ENCODE data around the gene BUB3.

Gene BUB3

DNA sequence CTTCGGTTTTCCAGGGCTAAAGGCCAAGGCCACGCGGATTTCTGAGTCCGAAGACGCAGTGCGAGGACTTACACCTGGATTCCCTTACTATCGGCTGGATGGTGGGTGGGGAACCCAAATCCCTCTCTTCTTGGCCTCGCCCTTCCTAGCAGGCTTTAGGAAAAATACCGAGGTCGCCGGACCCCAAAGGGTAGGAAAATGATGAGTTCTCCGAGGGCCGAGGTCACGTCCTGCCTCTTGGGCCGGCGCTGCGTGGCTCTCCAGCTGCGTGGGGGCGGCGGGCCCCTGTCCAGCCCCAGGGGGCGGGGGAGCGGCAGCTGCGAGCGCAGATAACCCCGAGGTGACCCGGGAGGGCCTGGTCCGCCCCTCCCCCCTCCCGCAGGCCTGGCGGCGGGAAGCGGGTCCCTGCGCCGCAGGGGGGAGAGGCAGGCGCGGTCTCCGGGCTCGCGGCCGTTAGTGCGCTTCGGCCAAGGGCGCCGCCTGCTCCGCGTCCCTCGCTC is 19.2 kb upstream of the BUB3 start:
- Histone ChIP-seq H3K27me3 (ENCODE audit: control insufficient read depth, insufficient read depth, low read length) (peaks cover 99% of the 10 kb centered on the region), H3K4me1 (ENCODE audit: control insufficient read depth, insufficient read depth, low read length) (peaks cover 30% of the 10 kb centered on the region), H3K36me3 (ENCODE audit: insufficient read depth, low read length) (no peaks in the 10 kb centered on the region), H3K9ac (ENCODE audit: low read depth, low read length) (no peak overlapping the region), H3K9me3 (replicated peaks; ENCODE audit: low read length) (no peaks in the 10 kb centered on the region), H3K4me3 (ENCODE audit: low read length) (peak overlapping the region; percentile 61), H3K4me2 (ENCODE audit: low read length) (peak overlapping the region; percentile 76)

DNA sequence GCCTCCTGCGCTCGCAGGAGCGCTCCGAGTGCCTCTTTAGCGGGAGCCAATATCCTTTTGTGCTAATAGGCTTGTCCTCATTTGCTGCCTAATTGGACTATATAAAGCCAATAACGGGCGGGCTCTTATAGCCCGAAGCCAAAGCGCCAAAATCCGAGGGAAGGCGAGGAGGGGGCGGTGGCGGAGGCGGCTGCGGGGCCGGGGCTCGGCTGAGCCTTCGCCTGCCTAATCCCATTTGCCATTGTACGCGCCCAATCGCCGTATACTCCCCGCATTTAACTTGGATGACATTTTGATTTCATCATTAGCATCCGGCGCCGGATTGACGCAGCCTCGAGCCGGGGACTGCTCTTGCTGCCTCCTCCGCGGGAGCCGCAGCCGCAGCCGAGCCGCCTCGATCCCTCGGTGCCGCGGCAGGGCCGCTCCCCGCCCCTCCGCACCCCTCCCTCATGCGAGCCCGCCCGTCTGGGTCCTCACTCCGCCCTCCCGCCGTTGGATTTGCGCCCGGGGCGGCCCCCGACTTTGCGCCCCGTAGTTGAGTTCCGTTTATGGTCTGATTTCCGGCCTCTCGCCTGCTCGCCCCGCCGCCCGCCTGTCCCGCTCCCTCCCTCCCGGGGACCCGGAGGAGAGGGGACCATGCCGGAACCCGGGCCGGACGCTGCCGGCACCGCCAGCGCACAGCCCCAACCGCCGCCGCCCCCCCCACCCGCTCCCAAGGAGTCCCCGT is 18.6 kb upstream of the BUB3 start, which contains the start of gene HMX3:
TSS of gene HMX3 (plus strand) at position 556 of the 727 bp plus-strand sequence. CDS start at position 637, 81 bp downstream.
- peak within 1 kb of the TSS; percentile 61 for H3K4me3 ChIP-seq (ENCODE audit: low read length)
- H3K9me3 ChIP-seq (replicated peaks; ENCODE audit: low read length): no peaks in the 10 kb centered on the region
- H3K4me1 ChIP-seq (ENCODE audit: control insufficient read depth, insufficient read depth, low read length): peaks cover 30% of the 10 kb centered on the region
- no peak within 1 kb of the TSS for H3K9ac ChIP-seq (ENCODE audit: low read depth, low read length)
- no peaks in the 10 kb centered on the region for H3K36me3 ChIP-seq (ENCODE audit: insufficient read depth, low read length)
- H3K4me2 ChIP-seq (ENCODE audit: low read length): peak within 1 kb of the TSS; percentile 76
- peaks cover 99% of the 10 kb centered on the region for H3K27me3 ChIP-seq (ENCODE audit: control insufficient read depth, insufficient read depth, low read length)

DNA sequence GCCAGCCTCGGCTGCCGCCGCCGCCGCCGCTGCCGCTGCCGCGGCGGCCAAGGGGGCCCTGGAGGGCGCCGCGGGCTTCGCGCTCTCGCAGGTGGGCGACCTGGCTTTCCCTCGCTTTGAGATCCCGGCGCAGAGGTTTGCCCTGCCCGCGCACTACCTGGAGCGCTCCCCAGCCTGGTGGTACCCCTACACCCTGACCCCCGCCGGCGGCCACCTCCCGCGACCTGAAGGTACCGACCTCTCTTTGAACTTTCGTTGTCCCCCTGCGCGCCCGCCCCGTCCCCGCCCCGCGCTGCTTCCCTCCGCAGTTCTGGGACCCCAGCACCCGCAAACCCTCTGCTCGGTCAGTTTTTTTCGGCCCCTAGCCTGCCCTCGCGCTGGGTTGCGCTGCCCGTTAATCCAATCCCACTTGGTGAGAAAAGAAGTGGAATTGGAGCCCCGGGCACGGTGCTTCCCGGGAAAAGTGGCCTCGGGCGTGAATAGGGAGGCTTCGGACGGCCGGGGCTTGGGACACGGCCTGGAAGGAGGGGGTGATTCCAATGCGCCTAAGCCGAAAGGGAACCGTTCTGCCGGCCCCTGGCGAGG is 17.9 kb upstream of the BUB3 start:
- Histone ChIP-seq H3K4me1 (ENCODE audit: control insufficient read depth, insufficient read depth, low read length) (peaks cover 30% of the 10 kb centered on the region), H3K4me3 (ENCODE audit: low read length) (no peak overlapping the region), H3K36me3 (ENCODE audit: insufficient read depth, low read length) (no peaks in the 10 kb centered on the region)

DNA sequence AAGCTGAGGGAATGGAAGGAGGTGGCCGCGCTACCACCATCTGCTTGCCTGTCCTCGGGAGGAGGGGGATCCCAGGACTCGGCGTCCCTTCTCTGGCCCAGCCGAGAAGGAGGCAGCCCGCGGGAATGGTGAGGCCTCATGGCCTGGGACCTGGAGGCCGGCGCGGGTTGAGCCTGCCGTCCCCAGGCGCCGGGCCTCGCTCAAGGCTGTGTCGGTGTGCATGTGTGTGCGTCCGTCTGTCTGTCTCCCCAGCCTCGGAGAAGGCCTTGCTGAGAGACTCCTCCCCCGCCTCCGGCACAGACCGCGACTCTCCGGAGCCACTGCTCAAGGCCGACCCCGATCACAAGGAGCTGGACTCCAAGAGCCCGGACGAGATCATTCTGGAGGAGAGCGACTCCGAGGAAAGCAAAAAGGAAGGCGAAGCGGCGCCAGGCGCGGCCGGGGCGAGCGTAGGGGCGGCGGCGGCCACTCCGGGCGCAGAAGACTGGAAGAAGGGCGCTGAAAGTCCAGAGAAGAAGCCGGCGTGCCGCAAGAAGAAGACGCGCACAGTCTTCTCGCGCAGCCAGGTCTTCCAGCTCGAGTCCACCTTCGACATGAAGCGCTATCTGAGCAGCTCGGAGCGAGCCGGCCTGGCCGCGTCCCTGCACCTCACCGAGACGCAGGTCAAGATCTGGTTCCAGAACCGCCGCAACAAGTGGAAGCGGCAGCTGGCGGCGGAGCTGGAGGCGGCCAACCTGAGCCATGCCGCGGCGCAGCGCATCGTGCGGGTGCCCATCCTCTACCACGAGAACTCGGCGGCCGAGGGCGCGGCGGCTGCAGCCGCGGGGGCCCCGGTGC is 17.2 kb upstream of the BUB3 start:
- Histone ChIP-seq H3K9ac (ENCODE audit: low read depth, low read length) (no peak overlapping the region), H3K9me3 (replicated peaks; ENCODE audit: low read length) (no peaks in the 10 kb centered on the region), H3K27me3 (ENCODE audit: control insufficient read depth, insufficient read depth, low read length) (peaks cover 99% of the 10 kb centered on the region), H3K4me3 (ENCODE audit: low read length) (peak overlapping the region; percentile 42), H3K36me3 (ENCODE audit: insufficient read depth, low read length) (no peaks in the 10 kb centered on the region), H3K4me2 (ENCODE audit: low read length) (peak overlapping the region; percentile 73), H3K4me1 (ENCODE audit: control insufficient read depth, insufficient read depth, low read length) (peaks cover 30% of the 10 kb centered on the region)

More for the DNA sequence above, 17.9 kb upstream of the BUB3 start:
- Histone ChIP-seq H3K9ac (ENCODE audit: low read depth, low read length) (no peak overlapping the region), H3K4me2 (ENCODE audit: low read length) (peak overlapping the region; percentile 76), H3K9me3 (replicated peaks; ENCODE audit: low read length) (no peaks in the 10 kb centered on the region), H3K27me3 (ENCODE audit: control insufficient read depth, insufficient read depth, low read length) (peaks cover 99% of the 10 kb centered on the region)

DNA sequence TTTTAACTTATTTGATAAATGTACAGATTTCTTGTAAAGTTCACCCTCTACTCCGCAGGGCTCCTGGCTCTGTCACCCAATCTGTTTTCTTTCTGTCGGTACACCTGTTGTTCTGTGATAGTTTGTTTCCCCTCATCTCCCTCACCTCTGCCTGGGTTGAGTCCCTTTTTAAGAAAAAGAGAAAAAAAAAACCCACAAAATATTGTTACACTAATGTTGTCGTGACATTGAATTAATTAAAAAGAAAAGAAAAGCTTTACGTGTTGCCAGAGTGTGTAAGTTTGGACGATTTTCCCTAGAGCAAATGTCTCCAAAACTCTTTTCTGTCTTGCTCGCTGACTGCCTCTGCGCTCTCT is 15.1 kb upstream of the BUB3 start:
- H3K4me1 ChIP-seq (ENCODE audit: control insufficient read depth, insufficient read depth, low read length): peaks cover 26% of the 10 kb centered on the region
- H3K4me3 ChIP-seq (ENCODE audit: low read length): no peak overlapping the region
- no peaks in the 10 kb centered on the region for H3K9me3 ChIP-seq (replicated peaks; ENCODE audit: low read length)
- no peak overlapping the region for H3K9ac ChIP-seq (ENCODE audit: low read depth, low read length)
- no peak overlapping the region for H3K4me2 ChIP-seq (ENCODE audit: low read length)
- H3K36me3 ChIP-seq (ENCODE audit: insufficient read depth, low read length): no peaks in the 10 kb centered on the region
- peaks cover 99% of the 10 kb centered on the region for H3K27me3 ChIP-seq (ENCODE audit: control insufficient read depth, insufficient read depth, low read length)

DNA sequence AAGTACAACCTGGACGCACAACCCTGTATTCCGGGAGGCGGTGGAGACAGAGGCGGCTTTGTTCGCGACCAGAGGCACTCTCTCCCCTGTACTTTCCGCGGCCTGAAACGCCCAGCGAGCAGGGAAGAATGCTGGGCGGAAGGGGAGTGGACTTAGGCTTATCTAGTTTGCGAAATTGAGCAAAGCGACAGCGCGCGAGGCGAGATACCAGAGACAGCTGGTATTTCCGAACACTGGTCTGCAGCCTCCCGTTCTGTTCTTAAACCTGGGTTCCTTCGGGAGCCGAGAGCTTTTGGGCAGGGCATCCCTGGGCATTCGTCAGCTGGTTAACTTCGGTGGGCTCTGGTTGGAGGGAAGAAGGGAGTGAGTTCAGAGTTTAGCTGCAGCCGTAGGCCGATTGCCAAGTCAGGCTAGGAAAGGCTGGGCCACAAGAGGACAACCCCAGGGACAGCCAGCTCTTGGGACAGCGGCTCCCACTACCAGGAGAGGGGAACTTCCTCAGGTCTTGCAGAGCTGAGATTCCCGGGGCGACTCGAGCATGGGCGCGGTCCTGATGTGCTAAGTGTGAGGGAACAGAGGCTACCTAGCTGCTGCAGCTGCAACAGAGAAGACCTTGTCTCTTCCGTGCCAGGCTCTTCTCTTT is 14.6 kb upstream of the BUB3 start:
- Histone ChIP-seq H3K4me1 (ENCODE audit: control insufficient read depth, insufficient read depth, low read length) (peaks cover 25% of the 10 kb centered on the region), H3K9me3 (replicated peaks; ENCODE audit: low read length) (no peaks in the 10 kb centered on the region), H3K4me3 (ENCODE audit: low read length) (no peak overlapping the region), H3K27me3 (ENCODE audit: control insufficient read depth, insufficient read depth, low read length) (peaks cover 99% of the 10 kb centered on the region), H3K36me3 (ENCODE audit: insufficient read depth, low read length) (no peaks in the 10 kb centered on the region), H3K4me2 (ENCODE audit: low read length) (no peak overlapping the region), H3K9ac (ENCODE audit: low read depth, low read length) (no peak overlapping the region)

DNA sequence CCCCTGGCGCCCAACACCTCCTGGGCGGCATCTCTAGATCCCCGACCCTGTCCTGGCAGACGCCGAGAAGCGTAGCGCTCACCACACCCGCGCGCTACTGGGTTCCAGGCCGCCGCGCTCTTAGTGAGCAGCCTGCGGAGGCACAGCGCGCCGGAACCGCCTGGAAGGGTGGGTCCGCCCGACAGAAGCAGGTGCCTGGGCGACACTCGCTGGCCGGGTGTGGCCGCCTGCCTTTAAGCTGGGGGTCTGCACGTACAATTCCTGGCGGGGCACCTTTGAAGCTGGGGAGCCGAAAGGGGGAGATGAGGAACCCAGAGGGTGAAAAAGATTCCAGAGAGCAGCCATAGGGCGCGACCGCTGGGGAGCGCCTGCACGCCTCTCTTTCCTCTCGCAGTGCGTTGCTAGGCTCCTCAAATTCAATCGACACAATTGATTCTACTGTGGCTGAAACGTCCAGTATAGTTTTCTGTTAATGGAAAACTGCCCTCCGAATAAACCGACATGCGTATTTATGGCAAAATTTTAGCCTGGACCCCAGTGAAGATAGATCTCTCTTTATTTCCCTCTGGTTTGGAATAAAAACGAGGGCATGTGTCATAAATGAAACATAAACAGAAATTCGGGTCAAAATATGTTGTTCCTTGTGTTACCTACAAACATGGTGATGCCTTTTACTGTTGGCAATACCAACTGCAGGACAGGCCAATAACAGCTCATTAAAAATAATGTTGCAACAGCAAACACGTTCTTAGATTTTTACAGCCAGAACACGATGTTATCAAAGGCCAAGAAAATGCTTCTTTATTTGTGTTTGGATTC is 13.8 kb upstream of the BUB3 start:
- no peaks in the 10 kb centered on the region for H3K9me3 ChIP-seq (replicated peaks; ENCODE audit: low read length)
- H3K4me2 ChIP-seq (ENCODE audit: low read length): no peak overlapping the region
- H3K4me3 ChIP-seq (ENCODE audit: low read length): no peak overlapping the region
- peaks cover 18% of the 10 kb centered on the region for H3K4me1 ChIP-seq (ENCODE audit: control insufficient read depth, insufficient read depth, low read length)
- H3K9ac ChIP-seq (ENCODE audit: low read depth, low read length): no peak overlapping the region
- peaks cover 99% of the 10 kb centered on the region for H3K27me3 ChIP-seq (ENCODE audit: control insufficient read depth, insufficient read depth, low read length)
- no peaks in the 10 kb centered on the region for H3K36me3 ChIP-seq (ENCODE audit: insufficient read depth, low read length)

DNA sequence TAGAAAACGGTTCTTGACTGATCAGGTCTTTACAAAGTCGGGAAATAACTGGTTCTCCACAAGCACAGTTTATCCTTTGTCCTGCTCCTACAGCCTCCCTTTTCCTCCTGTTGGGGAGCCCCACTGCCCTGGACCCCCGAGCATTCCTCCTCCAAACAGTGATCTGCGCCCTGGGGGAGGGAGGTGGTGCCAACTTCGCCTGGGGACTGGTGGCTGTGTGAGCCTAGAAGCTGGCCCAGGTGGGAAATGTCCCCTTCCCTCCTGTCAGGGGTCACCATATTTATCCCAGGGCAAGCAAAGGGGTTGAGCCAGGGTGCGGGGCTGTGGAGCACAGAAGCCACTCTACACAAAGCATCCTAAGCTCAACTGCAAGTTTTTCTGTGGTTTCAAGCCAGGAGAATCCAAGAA is 13.2 kb upstream of the BUB3 start:
- H3K27me3 ChIP-seq (ENCODE audit: control insufficient read depth, insufficient read depth, low read length): peaks cover 100% of the 10 kb centered on the region
- H3K9ac ChIP-seq (ENCODE audit: low read depth, low read length): no peak overlapping the region
- H3K4me2 ChIP-seq (ENCODE audit: low read length): no peak overlapping the region
- H3K4me3 ChIP-seq (ENCODE audit: low read length): no peak overlapping the region
- no peaks in the 10 kb centered on the region for H3K9me3 ChIP-seq (replicated peaks; ENCODE audit: low read length)
- H3K36me3 ChIP-seq (ENCODE audit: insufficient read depth, low read length): no peaks in the 10 kb centered on the region
- H3K4me1 ChIP-seq (ENCODE audit: control insufficient read depth, insufficient read depth, low read length): peaks cover 14% of the 10 kb centered on the region

DNA sequence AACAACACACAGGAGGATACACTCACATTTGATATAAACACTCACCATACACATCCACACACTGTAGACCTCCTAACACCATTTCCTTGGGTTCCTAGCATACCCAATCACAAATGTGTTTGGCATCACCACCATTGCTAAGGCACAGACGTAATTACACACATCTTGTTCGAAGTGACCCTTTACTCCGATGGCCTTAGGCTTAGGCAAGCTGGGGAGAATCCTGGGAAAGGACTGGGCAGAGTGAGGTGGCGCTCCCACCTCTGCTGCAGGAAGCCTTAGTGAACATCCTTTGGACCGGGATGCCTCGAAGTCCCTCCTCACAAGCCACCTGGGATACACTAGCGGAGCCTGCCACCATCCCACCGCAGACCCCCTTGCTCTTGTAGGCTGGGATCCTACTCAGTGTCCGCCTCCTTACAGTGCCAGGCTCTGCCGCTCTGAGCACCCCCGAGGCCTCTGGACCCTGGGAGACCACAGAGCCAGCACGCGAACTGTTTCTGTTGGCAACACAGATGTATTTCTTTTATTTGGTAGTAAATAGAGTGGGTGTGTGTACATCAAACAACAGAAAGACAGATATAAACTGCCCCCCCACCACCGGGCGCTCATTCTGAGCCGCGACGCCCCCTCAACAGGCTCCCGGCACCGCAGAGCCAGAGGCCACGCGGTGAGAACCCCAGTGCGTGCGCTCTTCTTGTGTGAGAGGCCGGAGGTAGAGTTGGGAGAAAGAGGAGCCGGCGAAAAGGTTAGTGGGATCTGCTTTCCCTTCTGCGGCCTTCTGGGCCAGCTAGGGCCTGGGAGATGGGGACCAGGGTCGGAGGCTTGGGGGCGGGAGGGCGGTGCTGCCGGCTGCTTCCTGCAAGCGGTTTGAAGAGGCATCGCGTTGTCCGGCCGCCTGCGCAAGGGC is 12.2 kb upstream of the BUB3 start:
- Histone ChIP-seq H3K4me2 (ENCODE audit: low read length) (no peak overlapping the region), H3K27me3 (ENCODE audit: control insufficient read depth, insufficient read depth, low read length) (peaks cover 99% of the 10 kb centered on the region), H3K4me3 (ENCODE audit: low read length) (no peak overlapping the region), H3K36me3 (ENCODE audit: insufficient read depth, low read length) (no peaks in the 10 kb centered on the region), H3K9ac (ENCODE audit: low read depth, low read length) (no peak overlapping the region), H3K4me1 (ENCODE audit: control insufficient read depth, insufficient read depth, low read length) (peaks cover 8% of the 10 kb centered on the region), H3K9me3 (replicated peaks; ENCODE audit: low read length) (no peaks in the 10 kb centered on the region)

DNA sequence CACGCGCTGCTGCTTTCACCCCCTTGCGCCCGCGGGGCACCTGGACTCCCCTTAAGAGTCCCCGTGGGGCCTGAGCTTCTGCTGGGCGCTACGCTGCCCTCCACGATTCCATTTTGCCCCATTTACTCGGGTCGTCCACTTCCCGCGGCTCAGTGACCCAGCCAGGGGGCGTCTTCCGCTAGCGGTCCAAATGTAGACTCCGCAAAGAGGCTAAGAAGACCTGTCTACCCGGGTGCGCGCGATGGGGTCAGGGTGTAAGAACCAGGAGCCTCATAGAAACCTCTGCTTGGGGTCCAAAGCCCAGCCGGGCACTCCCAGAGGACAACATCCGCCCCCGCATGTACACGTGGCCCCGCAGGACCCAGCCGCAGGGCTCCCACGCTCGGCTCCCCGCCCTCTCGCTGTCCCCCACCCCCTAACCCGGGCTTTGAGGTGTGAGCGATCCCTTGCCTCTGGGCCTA is 11.5 kb upstream of the BUB3 start:
- H3K27me3 ChIP-seq (ENCODE audit: control insufficient read depth, insufficient read depth, low read length): peaks cover 99% of the 10 kb centered on the region
- H3K9me3 ChIP-seq (replicated peaks; ENCODE audit: low read length): no peaks in the 10 kb centered on the region
- H3K9ac ChIP-seq (ENCODE audit: low read depth, low read length): no peak overlapping the region
- H3K4me3 ChIP-seq (ENCODE audit: low read length): no peak overlapping the region
- H3K4me1 ChIP-seq (ENCODE audit: control insufficient read depth, insufficient read depth, low read length): peaks cover 1% of the 10 kb centered on the region
- no peaks in the 10 kb centered on the region for H3K36me3 ChIP-seq (ENCODE audit: insufficient read depth, low read length)
- H3K4me2 ChIP-seq (ENCODE audit: low read length): no peak overlapping the region
